IMR-90 (cell line): ENCODE measurements around the gene CMBL.

ENCODE experiments used
- CEBPB ChIP-seq: IDR thresholded peaks from 2 replicates; pipeline ENCODE4 v1.6.1; 2012; ENCODE audit warnings: low read depth, low read length, improper control_type of control experiment
- CHD1 ChIP-seq: IDR thresholded peaks from 2 replicates; pipeline ENCODE4 v1.6.1; 2012; ENCODE audit warnings: low read depth, low read length, improper control_type of control experiment
- CTCF ChIP-seq: conservative IDR thresholded peaks from 2 replicates; pipeline ENCODE4 v1.5.1; 2012; ENCODE audit warnings: mild to moderate bottlenecking, low read depth, low read length, improper control_type of control experiment
- ELK1 ChIP-seq: fragments of 150-350 bp; IDR thresholded peaks from 2 replicates; pipeline ENCODE4 v1.6.1; 2016; ENCODE audit warnings: low read depth, mild to moderate bottlenecking, low read length, moderate library complexity, borderline replicate concordance
- MAFK ChIP-seq: IDR thresholded peaks from 2 replicates; pipeline ENCODE4 v1.6.1; 2012; ENCODE audit warnings: low read depth, low read length, improper control_type of control experiment
- MAZ ChIP-seq: IDR thresholded peaks from 2 replicates; pipeline ENCODE4 v1.6.1; 2012; ENCODE audit warnings: low read depth, mild to moderate bottlenecking, low read length, improper control_type of control experiment, moderate library complexity, borderline replicate concordance
- MXI1 ChIP-seq: IDR thresholded peaks from 2 replicates; pipeline ENCODE4 v1.6.1; 2012; ENCODE audit warnings: low read depth, mild to moderate bottlenecking, low read length, moderate library complexity, borderline replicate concordance
- POLR2A ChIP-seq: IDR thresholded peaks from 2 replicates; pipeline ENCODE4 v1.6.1; 2012; ENCODE audit warnings: mild to moderate bottlenecking, low read depth, low read length
- RAD21 ChIP-seq: IDR thresholded peaks from 2 replicates; pipeline ENCODE4 v1.6.1; 2012; ENCODE audit warnings: low read length, improper control_type of control experiment
- RCOR1 ChIP-seq: IDR thresholded peaks from 2 replicates; pipeline ENCODE4 v1.6.1; 2012; ENCODE audit warnings: mild to moderate bottlenecking, low read length, improper control_type of control experiment; ENCODE audit not compliant: insufficient replicate concordance
- RFX5 ChIP-seq: IDR thresholded peaks from 2 replicates; pipeline ENCODE4 v1.8.0; 2012; ENCODE audit warnings: low read depth, mild to moderate bottlenecking, low read length, moderate library complexity
- SMC3 ChIP-seq: fragments of 150-350 bp; IDR thresholded peaks from 2 replicates; pipeline ENCODE4 v1.6.1; 2016; ENCODE audit warnings: low read depth, mild to moderate bottlenecking, antibody characterized with exemption, low read length, moderate library complexity

- TF ChIP-seq CTCF, result no peak
- no peak for TF ChIP-seq RFX5
- no peak for TF ChIP-seq POLR2A
- TF ChIP-seq SMC3, result no peak
- no peak for TF ChIP-seq RAD21
- no peak for TF ChIP-seq MAFK
- TF ChIP-seq CHD1, result no peak
- TF ChIP-seq MAZ, result no peak
- peak; percentile 10; the same call in 1 of the 2 replicates for TF ChIP-seq CEBPB
- no peak for TF ChIP-seq MXI1
- no peak for TF ChIP-seq RCOR1
- TF ChIP-seq ELK1, result no peak
Measured at GRCh38 chr5:10250806-10251276, 56.9 kb downstream of the CMBL start.
